GM18951 (cell line): ENCODE measurements around the gene PRKCQ.

Experiments used
- POLR2A ChIP-seq: IDR thresholded peaks from 4 replicates; pipeline ENCODE4 v1.6.1; 2011; ENCODE audit warnings: mild to moderate bottlenecking; ENCODE audit not compliant: insufficient read length, insufficient read depth; ENCODE audit errors: extremely low read depth
- in situ Hi-C: fragments of 300-500 bp; cut with MboI; formaldehyde crosslinking; loops from one replicate; pipeline ENCODE4 v1.12.0; 2022; ENCODE audit warnings: low sequenced_read_pairs, mixed read lengths, inconsistent platforms; ENCODE audit not compliant: unreplicated experiment

The PRKCQ gene

GRCh38 chr10:6516929-6517284 lies 63.2 kb downstream of the PRKCQ start:
- in situ Hi-C loops: no loop called here

GRCh38 chr10:6516281-6516928 lies 63.7 kb downstream of the PRKCQ start:
- no peak for TF ChIP-seq POLR2A
- in situ Hi-C loops: no loop called here

More at GRCh38 chr10:6516929-6517284, 63.2 kb downstream of the PRKCQ start:
- no peak for TF ChIP-seq POLR2A

GRCh38 chr10:6514844-6515780 lies 65.0 kb downstream of the PRKCQ start:
- in situ Hi-C loops: no loop called here
- no peak for TF ChIP-seq POLR2A

GRCh38 chr10:6514180-6514579 lies 65.9 kb downstream of the PRKCQ start:
- TF ChIP-seq POLR2A: no peak
- in situ Hi-C loops: no loop called here

- in situ Hi-C loops: no loop called here
- TF ChIP-seq POLR2A: no peak
Observed at GRCh38 chr10:6513476-6513875, 66.6 kb downstream of the PRKCQ start.

GRCh38 chr10:6512182-6512581 lies 67.9 kb downstream of the PRKCQ start:
- TF ChIP-seq POLR2A: no peak
- in situ Hi-C loops: no loop called here

GRCh38 chr10:6511347-6511746 lies 68.7 kb downstream of the PRKCQ start:
- no peak for TF ChIP-seq POLR2A
- in situ Hi-C loops: no loop called here

- in situ Hi-C loops: no loop called here
Observed at GRCh38 chr10:6507311-6507710, 72.8 kb downstream of the PRKCQ start.

GRCh38 chr10:6505300-6505699 lies 74.8 kb downstream of the PRKCQ start:
- no peak for TF ChIP-seq POLR2A
- in situ Hi-C loops: no loop called here

More at GRCh38 chr10:6507311-6507710, 72.8 kb downstream of the PRKCQ start:
- no peak for TF ChIP-seq POLR2A

GRCh38 chr10:6504296-6504695 lies 75.8 kb downstream of the PRKCQ start:
- in situ Hi-C loops: no loop called here
- no peak for TF ChIP-seq POLR2A

- TF ChIP-seq POLR2A: no peak
- in situ Hi-C loops: no loop called here
Observed at GRCh38 chr10:6503171-6503570, 76.9 kb downstream of the PRKCQ start.

- in situ Hi-C loops: no loop called here
- no peak for TF ChIP-seq POLR2A
Observed at GRCh38 chr10:6501931-6502330, 78.1 kb downstream of the PRKCQ start.

- in situ Hi-C loops: no loop called here
- no peak for TF ChIP-seq POLR2A
Observed at GRCh38 chr10:6499974-6500373, 80.1 kb downstream of the PRKCQ start.

GRCh38 chr10:6498771-6499170 lies 81.3 kb downstream of the PRKCQ start:
- no peak for TF ChIP-seq POLR2A
- in situ Hi-C loops: no loop called here

GRCh38 chr10:6497620-6498019 lies 82.5 kb downstream of the PRKCQ start:
- no peak for TF ChIP-seq POLR2A
- in situ Hi-C loops: no loop called here
